ENCODE results near the gene ZNF860.

GRCh38 chr3:32002561-32003368 is 21.2 kb downstream of the ZNF860 start:
- TF ChIP-seq SMC3 (IDR thresholded peaks at IDR 0.05; ENCODE audit: low read depth, low read length) (no peak), RAD21 (IDR thresholded peaks at IDR 0.05; ENCODE audit: low read length) (no peak)
